ENCODE results near the gene NKX2-3.

NKX2-3 gene

GRCh38 chr10:99583687-99584086, 50.9 kb downstream of the NKX2-3 start:
- no peak for DNase-seq (ENCODE audit: low read depth)
